ENCODE measurements around the gene P4HA1. TPM values are rescaled to one million over a fixed set of nuclear protein-coding genes. Genes with fewer than 3 reads are reported as not detected.
A peak's percentile ranks its signal among the peaks of the same experiment; 100 is the strongest.

The P4HA1 gene
- total RNA-seq, 2 experiments from 2014 or later, result 11.6 to 36.2 TPM

GRCh38 chr10:73119952-73120351 is 23.3 kb upstream of the P4HA1 start:
- DNase-seq (ENCODE audit: low spot score), result no peak
- Histone ChIP-seq H3K9me3 (ENCODE audit: low read length) (no peaks in the 10 kb centered on the region), H3K9me2 (ENCODE audit: insufficient read depth, low read length) (no peaks in the 10 kb centered on the region), H3K79me2 (ENCODE audit: insufficient read depth, low read depth, low read length) (no peaks in the 10 kb centered on the region), H4K20me1 (ENCODE audit: insufficient read depth, low read length) (no peaks in the 10 kb centered on the region), H3K27ac (ENCODE audit: low read depth, low read length, poor library complexity, severe bottlenecking) (no peak overlapping the region), H3K4me3 (ENCODE audit: low read depth, low read length, poor library complexity, severe bottlenecking) (no peak overlapping the region), H3K36me3 (ENCODE audit: insufficient read depth, low read length) (peaks cover 13% of the 10 kb centered on the region; the same call in 1 of the 2 replicates), H3K4me1 (ENCODE audit: insufficient read depth, low read length, poor library complexity, severe bottlenecking) (no peaks in the 10 kb centered on the region), H2AFZ (ENCODE audit: low read length) (no peak overlapping the region), H3K4me2 (ENCODE audit: low read length) (no peak overlapping the region)
- intact Hi-C loops (cut with micrococcal nuclease; ENCODE audit: unreplicated experiment), result no loop called here
- POLR2A ChIA-PET, result interaction anchor here (0.7 kb wide), 1 partner anchor 1694 kb away, joined by 3 read pairs; no protein-coding TSS in a partner anchor
- CTCF ChIA-PET (ENCODE audit: unreplicated experiment), result no interaction called here
- no TSS peak for BruUV-seq (replicated peaks)
- TF ChIP-seq, protein P1, sequence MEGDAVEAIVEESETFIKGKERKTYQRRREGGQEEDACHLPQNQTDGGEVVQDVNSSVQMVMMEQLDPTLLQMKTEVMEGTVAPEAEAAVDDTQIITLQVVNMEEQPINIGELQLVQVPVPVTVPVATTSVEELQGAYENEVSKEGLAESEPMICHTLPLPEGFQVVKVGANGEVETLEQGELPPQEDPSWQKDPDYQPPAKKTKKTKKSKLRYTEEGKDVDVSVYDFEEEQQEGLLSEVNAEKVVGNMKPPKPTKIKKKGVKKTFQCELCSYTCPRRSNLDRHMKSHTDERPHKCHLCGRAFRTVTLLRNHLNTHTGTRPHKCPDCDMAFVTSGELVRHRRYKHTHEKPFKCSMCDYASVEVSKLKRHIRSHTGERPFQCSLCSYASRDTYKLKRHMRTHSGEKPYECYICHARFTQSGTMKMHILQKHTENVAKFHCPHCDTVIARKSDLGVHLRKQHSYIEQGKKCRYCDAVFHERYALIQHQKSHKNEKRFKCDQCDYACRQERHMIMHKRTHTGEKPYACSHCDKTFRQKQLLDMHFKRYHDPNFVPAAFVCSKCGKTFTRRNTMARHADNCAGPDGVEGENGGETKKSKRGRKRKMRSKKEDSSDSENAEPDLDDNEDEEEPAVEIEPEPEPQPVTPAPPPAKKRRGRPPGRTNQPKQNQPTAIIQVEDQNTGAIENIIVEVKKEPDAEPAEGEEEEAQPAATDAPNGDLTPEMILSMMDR (conservative IDR thresholded peaks at IDR 0.05; ENCODE audit: low read length), result no peak
- no peak for TF ChIP-seq EZH2phosphoT487 (IDR thresholded peaks at IDR 0.05; ENCODE audit: borderline replicate concordance, low read depth, low read length)

DNA sequence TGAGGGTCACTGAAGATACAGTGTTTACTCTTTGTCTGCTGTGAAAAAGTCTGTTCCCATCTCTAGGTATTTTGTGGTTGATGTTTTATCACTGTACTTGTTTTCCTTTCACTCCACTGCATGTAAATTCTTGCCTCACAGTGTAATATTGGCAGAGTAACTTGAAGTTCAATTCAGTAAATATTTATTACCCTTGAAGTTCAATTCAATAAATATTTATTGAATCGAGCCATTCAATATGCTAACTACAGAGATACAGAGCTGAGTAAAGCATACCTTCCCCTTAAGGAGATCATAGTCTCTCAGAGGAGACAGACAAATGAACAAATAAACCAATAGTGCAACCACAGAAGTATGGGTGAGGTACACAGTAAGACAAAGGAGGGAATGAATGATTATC is 22.8 kb upstream of the P4HA1 start:
- CTCF ChIA-PET (ENCODE audit: unreplicated experiment), result no interaction called here
- H3K36me3 ChIP-seq (ENCODE audit: insufficient read depth, low read length), result peaks cover 13% of the 10 kb centered on the region; the same call in 1 of the 2 replicates
- no peak overlapping the region for H2AFZ ChIP-seq (ENCODE audit: low read length)
- TF ChIP-seq, protein P1 (conservative IDR thresholded peaks at IDR 0.05; ENCODE audit: low read length), result no peak
- TF ChIP-seq EZH2phosphoT487 (IDR thresholded peaks at IDR 0.05; ENCODE audit: borderline replicate concordance, low read depth, low read length), result no peak
- H3K4me2 ChIP-seq (ENCODE audit: low read length), result no peak overlapping the region
- no TSS peak for BruUV-seq (replicated peaks)
- DNase-seq (ENCODE audit: low spot score), result no peak
- no peaks in the 10 kb centered on the region for H3K9me2 ChIP-seq (ENCODE audit: insufficient read depth, low read length)
- H3K4me3 ChIP-seq (ENCODE audit: low read depth, low read length, poor library complexity, severe bottlenecking), result no peak overlapping the region
- POLR2A ChIA-PET, result no interaction called here
- no peak overlapping the region for H3K27ac ChIP-seq (ENCODE audit: low read depth, low read length, poor library complexity, severe bottlenecking)
- no peaks in the 10 kb centered on the region for H3K9me3 ChIP-seq (ENCODE audit: low read length)
- intact Hi-C loops (cut with micrococcal nuclease; ENCODE audit: unreplicated experiment), result no loop called here
- no peaks in the 10 kb centered on the region for H3K79me2 ChIP-seq (ENCODE audit: insufficient read depth, low read depth, low read length)
- no peaks in the 10 kb centered on the region for H4K20me1 ChIP-seq (ENCODE audit: insufficient read depth, low read length)
- H3K4me1 ChIP-seq (ENCODE audit: insufficient read depth, low read length, poor library complexity, severe bottlenecking), result no peaks in the 10 kb centered on the region

GRCh38 chr10:73117976-73118743 is 21.5 kb upstream of the P4HA1 start:
- ChIA-PET CTCF (ENCODE audit: unreplicated experiment) (no interaction called here), POLR2A (no interaction called here)
- Histone ChIP-seq H3K36me3 (ENCODE audit: insufficient read depth, low read length) (peaks cover 13% of the 10 kb centered on the region; the same call in 1 of the 2 replicates), H3K79me2 (ENCODE audit: insufficient read depth, low read depth, low read length) (no peaks in the 10 kb centered on the region), H3K9me2 (ENCODE audit: insufficient read depth, low read length) (no peaks in the 10 kb centered on the region), H3K27ac (ENCODE audit: low read depth, low read length, poor library complexity, severe bottlenecking) (no peak overlapping the region), H4K20me1 (ENCODE audit: insufficient read depth, low read length) (no peaks in the 10 kb centered on the region), H3K4me1 (ENCODE audit: insufficient read depth, low read length, poor library complexity, severe bottlenecking) (no peaks in the 10 kb centered on the region), H3K4me3 (ENCODE audit: low read depth, low read length, poor library complexity, severe bottlenecking) (no peak overlapping the region), H3K4me2 (ENCODE audit: low read length) (no peak overlapping the region), H2AFZ (ENCODE audit: low read length) (no peak overlapping the region), H3K9me3 (ENCODE audit: low read length) (no peaks in the 10 kb centered on the region)
- no peak for DNase-seq (ENCODE audit: low spot score)
- intact Hi-C loops (cut with micrococcal nuclease; ENCODE audit: unreplicated experiment), result no loop called here
- TF ChIP-seq EZH2phosphoT487 (IDR thresholded peaks at IDR 0.05; ENCODE audit: borderline replicate concordance, low read depth, low read length), result no peak
- TF ChIP-seq, protein P1 (conservative IDR thresholded peaks at IDR 0.05; ENCODE audit: low read length), result no peak
- BruUV-seq (replicated peaks), result TSS peak; percentile 14

All from OCI-LY7 (cell line).